ENCODE measurements around the gene JAKMIP1. TPM values are rescaled to one million over a fixed set of nuclear protein-coding genes. Genes with fewer than 3 reads are reported as not detected.
A peak's percentile ranks its signal among the peaks of the same experiment; 100 is the strongest.

Gene JAKMIP1
- total RNA-seq, 1 donor from 2014 or later = 0.54 TPM

DNA sequence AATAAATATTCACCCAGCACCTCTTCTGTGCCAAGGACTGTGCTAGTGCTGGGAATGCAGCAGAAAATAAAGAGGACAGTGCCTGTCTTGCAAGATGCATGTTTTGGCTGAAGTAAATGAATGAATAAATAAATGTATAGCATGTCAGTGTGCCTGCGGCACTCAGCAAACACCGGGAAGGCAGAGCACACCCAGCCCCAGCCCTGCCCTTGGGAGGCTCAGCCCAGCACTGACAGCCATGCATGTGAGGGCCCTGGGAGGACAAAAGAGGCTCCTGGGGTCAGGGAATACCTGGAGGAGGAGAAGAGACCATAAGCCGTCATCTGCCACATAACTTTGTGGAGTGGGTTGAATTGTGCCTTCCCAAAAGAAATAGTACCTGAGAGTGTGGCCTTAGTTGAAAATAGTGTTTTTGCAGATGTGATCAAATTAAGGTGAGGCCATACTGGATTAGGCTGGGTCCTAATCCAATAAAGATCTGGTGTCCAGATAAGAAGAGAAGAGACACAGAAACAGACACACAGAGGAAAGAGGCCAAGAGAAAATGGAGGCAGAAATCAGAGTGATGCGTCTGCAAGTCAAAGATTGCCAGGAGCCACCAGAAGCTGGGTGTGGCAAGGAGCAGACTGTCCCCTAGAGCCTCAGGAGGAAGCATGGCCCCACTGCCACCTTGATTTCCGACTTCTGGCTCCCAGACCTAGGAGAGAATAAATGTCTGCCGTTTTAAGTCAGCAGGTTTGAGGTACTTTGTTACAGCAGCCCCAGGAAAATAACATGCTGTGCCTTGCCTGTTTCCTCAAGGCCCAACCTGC lies 198.5 kb downstream of the JAKMIP1 start:
- Mint-ChIP-seq H3K36me3 (ENCODE audit: low read depth) (no peaks in the 10 kb centered on the region), H3K27ac (ENCODE audit: unreplicated experiment) (no peak overlapping the region), H3K9me3 (no peaks in the 10 kb centered on the region), H3K4me3 (no peak overlapping the region), H3K27me3 (ENCODE audit: low read depth) (peaks cover 40% of the 10 kb centered on the region), H3K4me1 (peaks cover 3% of the 10 kb centered on the region)
- DNase-seq (ENCODE audit: low read depth, low spot score) = no peak
- TF ChIP-seq, protein P1, sequence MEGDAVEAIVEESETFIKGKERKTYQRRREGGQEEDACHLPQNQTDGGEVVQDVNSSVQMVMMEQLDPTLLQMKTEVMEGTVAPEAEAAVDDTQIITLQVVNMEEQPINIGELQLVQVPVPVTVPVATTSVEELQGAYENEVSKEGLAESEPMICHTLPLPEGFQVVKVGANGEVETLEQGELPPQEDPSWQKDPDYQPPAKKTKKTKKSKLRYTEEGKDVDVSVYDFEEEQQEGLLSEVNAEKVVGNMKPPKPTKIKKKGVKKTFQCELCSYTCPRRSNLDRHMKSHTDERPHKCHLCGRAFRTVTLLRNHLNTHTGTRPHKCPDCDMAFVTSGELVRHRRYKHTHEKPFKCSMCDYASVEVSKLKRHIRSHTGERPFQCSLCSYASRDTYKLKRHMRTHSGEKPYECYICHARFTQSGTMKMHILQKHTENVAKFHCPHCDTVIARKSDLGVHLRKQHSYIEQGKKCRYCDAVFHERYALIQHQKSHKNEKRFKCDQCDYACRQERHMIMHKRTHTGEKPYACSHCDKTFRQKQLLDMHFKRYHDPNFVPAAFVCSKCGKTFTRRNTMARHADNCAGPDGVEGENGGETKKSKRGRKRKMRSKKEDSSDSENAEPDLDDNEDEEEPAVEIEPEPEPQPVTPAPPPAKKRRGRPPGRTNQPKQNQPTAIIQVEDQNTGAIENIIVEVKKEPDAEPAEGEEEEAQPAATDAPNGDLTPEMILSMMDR (conservative IDR thresholded peaks at IDR 0.05) = no peak

DNA sequence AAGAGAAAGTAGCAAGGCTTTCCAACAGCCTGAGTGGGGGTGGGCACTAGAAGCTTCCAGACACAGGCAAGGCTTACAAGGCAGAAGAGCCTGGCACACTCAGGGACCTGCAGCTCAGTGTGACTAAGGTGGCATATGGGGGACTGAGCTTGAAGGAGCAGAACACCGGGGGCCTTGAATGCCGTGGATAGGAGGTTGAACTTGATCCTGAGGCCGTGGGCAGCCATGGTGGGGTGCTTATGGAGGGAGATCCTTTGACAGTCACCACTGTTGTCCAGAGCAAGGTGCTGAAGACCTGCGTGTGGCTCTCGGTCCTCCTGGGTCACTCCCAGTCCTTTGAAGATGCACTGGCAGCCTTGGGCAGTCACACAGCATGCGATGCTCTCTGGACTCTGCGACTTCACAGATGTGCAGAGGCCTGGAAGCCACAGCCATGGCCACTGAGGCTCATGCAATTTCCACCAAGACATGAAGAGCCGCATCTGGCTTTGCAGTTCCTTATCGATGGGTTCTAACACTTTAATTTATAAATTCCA lies 200.5 kb downstream of the JAKMIP1 start:
- H3K27ac Mint-ChIP-seq (ENCODE audit: unreplicated experiment) = no peak overlapping the region
- no peak overlapping the region for H3K4me3 Mint-ChIP-seq
- peaks cover 53% of the 10 kb centered on the region for H3K27me3 Mint-ChIP-seq (ENCODE audit: low read depth)
- TF ChIP-seq, protein P1 (conservative IDR thresholded peaks at IDR 0.05) = no peak
- DNase-seq (ENCODE audit: low read depth, low spot score) = no peak
- no peaks in the 10 kb centered on the region for H3K36me3 Mint-ChIP-seq (ENCODE audit: low read depth)
- peaks cover 3% of the 10 kb centered on the region for H3K4me1 Mint-ChIP-seq
- no peaks in the 10 kb centered on the region for H3K9me3 Mint-ChIP-seq

DNA sequence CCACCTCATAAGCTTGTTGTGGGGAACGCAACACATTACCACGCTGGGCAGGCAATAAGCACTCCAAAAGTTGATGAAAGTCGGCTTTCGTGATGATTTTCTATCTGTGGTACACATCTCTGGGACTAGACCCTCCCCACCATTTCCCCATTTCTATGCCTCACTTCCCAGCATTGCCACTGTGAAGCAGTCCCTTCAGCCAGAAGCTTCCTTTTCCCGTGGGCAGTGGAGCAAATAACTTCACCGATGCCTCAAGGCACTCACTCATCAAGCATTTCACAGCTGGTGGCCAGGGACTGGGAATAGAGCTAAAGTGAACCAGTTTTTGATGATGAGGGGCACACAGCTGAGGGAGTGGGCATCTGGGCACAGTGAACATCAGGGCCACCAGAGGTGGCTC lies 201.0 kb downstream of the JAKMIP1 start:
- H3K27ac Mint-ChIP-seq (ENCODE audit: unreplicated experiment) = no peak overlapping the region
- no peak overlapping the region for H3K4me3 Mint-ChIP-seq
- H3K36me3 Mint-ChIP-seq (ENCODE audit: low read depth) = no peaks in the 10 kb centered on the region
- no peak for DNase-seq (ENCODE audit: low read depth, low spot score)
- peaks cover 3% of the 10 kb centered on the region for H3K4me1 Mint-ChIP-seq
- TF ChIP-seq, protein P1 (conservative IDR thresholded peaks at IDR 0.05) = no peak
- H3K9me3 Mint-ChIP-seq = no peaks in the 10 kb centered on the region
- peaks cover 55% of the 10 kb centered on the region for H3K27me3 Mint-ChIP-seq (ENCODE audit: low read depth)

DNA sequence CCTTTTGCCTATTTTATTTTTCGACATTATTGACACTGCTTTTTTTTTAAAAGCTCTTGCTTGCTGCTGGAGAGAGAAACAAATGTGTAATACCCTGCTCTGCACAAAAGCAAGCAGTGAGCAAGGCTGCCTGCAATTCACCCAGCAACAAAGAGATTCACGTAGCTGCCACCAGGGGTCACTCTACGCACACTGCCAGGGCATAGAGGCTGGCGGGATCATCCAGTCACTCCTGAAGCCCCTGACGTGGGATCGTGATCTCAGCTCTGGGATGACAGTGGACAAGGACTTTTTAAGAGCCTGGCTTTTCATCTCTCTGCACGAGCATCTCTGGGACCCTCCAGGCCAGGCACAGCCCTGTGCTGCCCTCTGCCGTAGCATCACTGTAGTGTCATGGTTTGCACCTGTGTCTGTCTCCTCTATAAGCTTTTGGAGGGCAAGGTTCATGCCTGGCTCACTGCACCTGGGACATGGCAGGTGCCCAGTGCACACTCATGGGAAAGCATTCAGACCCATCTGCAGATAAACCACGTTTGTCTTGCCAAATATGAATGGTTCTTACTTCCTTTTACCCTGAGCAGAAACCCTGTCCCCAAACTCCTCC lies 201.9 kb downstream of the JAKMIP1 start:
- peaks cover 55% of the 10 kb centered on the region for H3K27me3 Mint-ChIP-seq (ENCODE audit: low read depth)
- DNase-seq (ENCODE audit: low read depth, low spot score) = peak; percentile 74
- no peaks in the 10 kb centered on the region for H3K9me3 Mint-ChIP-seq
- H3K4me3 Mint-ChIP-seq = no peak overlapping the region
- H3K27ac Mint-ChIP-seq (ENCODE audit: unreplicated experiment) = no peak overlapping the region
- H3K4me1 Mint-ChIP-seq = peaks cover 3% of the 10 kb centered on the region
- TF ChIP-seq, protein P1 (conservative IDR thresholded peaks at IDR 0.05) = peak; percentile 96
- no peaks in the 10 kb centered on the region for H3K36me3 Mint-ChIP-seq (ENCODE audit: low read depth)

DNA sequence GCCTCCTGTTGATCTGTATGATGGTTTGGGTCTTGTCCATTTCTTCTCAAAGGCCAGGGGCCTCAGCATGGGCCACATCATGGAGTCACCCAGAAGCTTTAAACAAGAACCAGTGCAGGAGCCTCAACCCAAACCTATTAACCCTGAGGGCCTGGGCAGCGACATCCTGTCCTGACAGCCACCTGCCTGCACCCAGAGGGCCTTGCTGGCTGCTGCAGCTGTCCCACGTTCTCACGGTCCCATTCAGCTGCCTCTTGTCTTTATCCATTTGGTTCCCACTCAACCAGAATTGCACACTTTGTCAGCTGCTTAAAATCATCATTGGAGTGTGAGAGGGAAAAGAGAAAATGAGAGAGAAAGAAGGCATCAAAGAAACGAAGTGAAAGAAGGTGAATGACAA lies 203.7 kb downstream of the JAKMIP1 start:
- Mint-ChIP-seq H3K4me1 (peaks cover 3% of the 10 kb centered on the region), H3K4me3 (no peak overlapping the region), H3K27ac (ENCODE audit: unreplicated experiment) (no peak overlapping the region), H3K36me3 (ENCODE audit: low read depth) (no peaks in the 10 kb centered on the region), H3K9me3 (no peaks in the 10 kb centered on the region), H3K27me3 (ENCODE audit: low read depth) (peaks cover 49% of the 10 kb centered on the region)
- TF ChIP-seq, protein P1 (conservative IDR thresholded peaks at IDR 0.05) = no peak
- no peak for DNase-seq (ENCODE audit: low read depth, low spot score)
